ENCODE measurements around the gene TFDP1.

Gene TFDP1

DNA sequence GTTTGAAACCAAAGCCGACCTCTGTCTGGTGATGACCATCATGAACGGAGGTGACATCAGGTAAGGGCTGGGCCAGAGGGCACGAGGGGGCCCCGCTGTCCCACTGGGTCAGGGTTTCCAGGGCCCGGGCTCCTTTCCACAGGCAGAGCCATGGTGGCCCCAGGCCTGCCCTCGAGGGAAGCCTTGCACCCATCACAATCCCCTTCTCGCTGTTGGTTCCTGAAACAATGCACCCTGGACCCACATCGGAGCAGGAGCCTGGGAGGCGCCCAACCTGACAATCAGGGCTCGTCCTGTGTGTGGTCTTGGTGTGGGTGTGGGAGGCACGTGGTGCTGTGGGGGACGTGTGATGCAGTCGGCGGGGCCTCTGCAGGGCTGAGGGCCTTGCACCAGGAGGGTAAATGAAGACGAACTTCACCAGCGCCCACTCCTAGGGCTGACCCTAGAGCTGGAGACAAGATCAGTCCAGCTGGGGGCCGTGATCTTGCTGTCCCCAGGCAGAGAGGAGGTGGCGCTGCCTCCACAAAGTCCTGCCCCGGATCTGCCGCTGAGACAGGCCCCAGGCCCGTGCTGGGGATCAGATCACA is 85.3 kb downstream of the TFDP1 start:
- no peak overlapping the region for H3K4me3 ChIP-seq (ENCODE audit: low read depth, low read length)
- DNase-seq (ENCODE audit: low read depth) = no peak
- TF ChIP-seq, protein P1, sequence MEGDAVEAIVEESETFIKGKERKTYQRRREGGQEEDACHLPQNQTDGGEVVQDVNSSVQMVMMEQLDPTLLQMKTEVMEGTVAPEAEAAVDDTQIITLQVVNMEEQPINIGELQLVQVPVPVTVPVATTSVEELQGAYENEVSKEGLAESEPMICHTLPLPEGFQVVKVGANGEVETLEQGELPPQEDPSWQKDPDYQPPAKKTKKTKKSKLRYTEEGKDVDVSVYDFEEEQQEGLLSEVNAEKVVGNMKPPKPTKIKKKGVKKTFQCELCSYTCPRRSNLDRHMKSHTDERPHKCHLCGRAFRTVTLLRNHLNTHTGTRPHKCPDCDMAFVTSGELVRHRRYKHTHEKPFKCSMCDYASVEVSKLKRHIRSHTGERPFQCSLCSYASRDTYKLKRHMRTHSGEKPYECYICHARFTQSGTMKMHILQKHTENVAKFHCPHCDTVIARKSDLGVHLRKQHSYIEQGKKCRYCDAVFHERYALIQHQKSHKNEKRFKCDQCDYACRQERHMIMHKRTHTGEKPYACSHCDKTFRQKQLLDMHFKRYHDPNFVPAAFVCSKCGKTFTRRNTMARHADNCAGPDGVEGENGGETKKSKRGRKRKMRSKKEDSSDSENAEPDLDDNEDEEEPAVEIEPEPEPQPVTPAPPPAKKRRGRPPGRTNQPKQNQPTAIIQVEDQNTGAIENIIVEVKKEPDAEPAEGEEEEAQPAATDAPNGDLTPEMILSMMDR (IDR thresholded peaks at IDR 0.05; ENCODE audit: low read depth, low read length, missing control alignments) = no peak

DNA sequence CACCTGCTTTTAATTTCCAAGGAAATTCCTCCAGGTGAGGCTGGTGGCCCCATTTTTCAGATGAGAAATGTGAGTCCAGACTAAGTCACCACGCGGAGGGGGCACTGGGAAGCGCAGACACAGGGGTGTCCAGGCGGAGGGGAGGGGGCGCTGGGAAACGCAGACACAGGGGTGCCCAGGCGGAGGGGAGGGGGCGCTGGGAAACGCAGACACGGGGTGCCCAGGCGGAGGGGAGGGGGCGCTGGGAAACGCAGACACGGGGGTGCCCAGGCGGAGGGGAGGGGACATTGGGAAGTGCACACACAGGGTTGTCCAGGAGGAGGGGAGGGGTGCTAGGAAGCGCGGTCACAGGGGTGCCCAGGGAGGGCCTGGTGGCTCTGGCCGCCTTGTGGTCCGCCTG is 86.0 kb downstream of the TFDP1 start:
- TF ChIP-seq, protein P1 (IDR thresholded peaks at IDR 0.05; ENCODE audit: low read depth, low read length, missing control alignments) = no peak
- no peak overlapping the region for H3K4me3 ChIP-seq (ENCODE audit: low read depth, low read length)
- DNase-seq (ENCODE audit: low read depth) = no peak

DNA sequence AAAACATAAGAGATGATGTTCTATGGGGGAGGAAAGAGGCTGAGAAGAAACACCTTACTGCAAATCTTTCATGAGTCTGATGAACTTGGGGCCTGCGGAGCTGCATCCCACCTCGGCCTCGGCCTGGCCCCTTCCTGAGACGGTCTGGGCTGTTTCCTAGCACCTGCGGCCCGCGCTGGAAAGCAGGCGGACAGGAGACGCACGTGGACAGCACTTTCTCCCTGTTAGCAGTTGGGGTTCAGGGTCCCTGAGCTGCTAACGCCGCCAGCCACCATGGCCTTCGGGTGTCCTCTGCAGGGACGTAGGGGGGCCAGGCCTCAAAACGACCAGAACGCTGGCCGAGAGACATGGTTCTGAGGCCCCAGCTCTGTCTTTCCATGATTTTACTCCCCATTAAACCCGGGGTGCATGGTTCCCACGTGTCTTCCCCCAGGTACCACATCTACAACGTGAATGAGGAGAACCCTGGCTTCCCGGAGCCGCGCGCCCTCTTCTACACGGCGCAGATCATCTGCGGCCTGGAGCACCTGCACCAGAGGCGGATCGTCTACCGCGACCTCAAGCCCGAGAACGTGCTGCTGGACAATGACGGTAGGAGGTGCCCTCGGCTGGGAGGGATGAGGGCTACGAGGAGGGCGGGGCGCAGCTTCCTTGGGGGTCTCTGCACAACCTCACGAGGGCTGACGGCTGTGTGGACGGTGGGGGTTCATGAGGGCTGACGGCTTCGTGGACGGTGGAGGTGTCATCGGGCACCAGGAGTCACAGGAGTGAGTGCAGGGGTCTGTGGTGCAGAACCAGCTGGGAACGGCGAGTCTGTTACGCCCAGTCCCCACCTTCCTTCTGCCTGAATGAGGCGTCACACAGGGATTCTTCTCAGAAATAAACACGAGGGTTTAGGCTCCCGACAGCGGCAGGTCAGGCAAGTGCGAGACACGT is 86.8 kb downstream of the TFDP1 start:
- no peak for DNase-seq (ENCODE audit: low read depth)
- TF ChIP-seq, protein P1 (IDR thresholded peaks at IDR 0.05; ENCODE audit: low read depth, low read length, missing control alignments) = no peak
- H3K4me3 ChIP-seq (ENCODE audit: low read depth, low read length) = no peak overlapping the region

DNA sequence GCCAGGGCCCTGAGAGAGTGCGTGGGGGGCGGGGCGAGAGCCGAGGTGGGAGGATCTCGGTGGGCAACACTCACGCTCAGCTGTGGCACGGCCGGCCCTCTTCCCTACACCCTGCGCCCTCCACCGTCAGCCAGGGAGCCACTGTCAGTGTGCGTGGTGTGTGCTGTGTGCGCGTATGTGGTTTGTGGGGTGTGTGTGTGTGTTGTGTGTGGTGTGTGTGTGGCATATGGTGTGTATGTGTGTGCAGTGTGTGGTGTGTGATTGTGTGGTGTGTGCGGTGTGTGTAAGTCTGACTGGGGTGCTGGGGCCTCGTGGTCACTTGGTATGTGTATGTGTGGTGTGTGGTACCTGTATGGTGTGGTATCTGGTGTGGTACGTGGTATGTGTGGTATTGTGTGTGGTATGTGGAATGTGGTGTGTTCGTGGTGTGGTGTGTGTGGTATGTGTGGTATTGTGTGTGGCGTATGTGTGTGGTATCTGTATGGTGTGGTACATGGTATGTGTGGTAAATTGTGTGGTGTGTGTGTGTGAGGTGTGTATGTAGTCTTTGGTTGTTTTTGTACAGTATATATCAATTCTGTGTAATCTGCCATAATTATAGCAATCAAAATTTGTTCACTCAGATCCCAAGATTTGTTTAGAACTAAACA is 87.6 kb downstream of the TFDP1 start:
- TF ChIP-seq, protein P1 (IDR thresholded peaks at IDR 0.05; ENCODE audit: low read depth, low read length, missing control alignments) = no peak
- no peak for DNase-seq (ENCODE audit: low read depth)
- H3K4me3 ChIP-seq (ENCODE audit: low read depth, low read length) = no peak overlapping the region

All from GM12864 (cell line).